Effector CD8-positive, alpha-beta T cell (primary cell): Measurements from ENCODE around the gene CARD9.
"Not testable (repeated sequence)": the region's sequence is repeated elsewhere in the genome, so short reads cannot be mapped to it uniquely, and the experiment has no call there.

Experiments
- DNase-seq: peaks from one replicate; lab custom pipeline; 2025; lab: John Stamatoyannopoulos, UW

Gene CARD9

DNA sequence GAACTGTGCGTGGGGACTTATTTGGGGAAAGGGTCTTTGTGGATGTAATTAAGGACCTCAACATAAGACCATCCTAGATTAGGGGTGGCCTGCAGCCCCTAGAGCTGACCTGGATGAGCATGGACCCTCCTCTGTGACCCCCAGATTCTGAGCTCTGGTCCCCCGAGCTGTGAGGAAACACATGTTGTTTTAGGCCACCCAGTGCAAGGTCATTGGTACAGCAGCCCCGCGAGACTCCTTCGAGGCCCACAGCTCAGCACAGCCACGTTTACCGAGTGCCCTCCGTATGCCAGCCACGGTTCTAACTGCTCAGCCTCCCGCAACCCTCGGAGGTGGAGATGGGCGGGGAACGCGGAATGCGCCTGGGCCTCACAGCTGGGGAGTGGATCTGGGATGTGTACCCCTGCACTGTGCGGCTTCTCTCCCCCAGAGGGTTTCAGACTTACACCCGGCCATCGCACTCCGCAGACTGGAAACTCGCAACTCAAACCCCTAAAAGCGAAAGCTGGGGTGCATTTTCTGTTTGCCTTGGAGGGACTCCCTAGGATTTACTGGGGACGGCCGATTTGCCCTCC lies 50.6 kb downstream of the CARD9 start:
- DNase-seq, result no peak

DNA sequence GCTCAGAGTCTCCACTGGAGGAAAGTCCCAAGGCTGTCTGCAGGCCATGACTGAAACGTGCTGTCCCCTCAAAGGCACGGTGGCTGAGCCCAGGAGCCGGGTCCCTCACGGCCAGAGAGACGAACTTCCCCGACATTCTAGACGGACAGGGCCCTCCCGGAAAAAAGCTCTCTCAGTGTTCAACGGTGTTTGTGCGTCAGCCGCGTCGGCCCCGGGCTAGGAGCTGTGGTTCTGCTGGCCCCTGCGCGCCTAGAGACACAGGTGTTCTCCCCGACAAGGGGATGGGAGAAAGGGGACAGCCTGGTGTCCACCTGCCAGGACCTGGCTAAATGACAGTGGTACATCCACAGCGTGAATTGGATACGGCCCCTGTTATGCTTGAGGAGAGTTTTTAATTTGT lies 51.9 kb downstream of the CARD9 start:
- no peak for DNase-seq

DNA sequence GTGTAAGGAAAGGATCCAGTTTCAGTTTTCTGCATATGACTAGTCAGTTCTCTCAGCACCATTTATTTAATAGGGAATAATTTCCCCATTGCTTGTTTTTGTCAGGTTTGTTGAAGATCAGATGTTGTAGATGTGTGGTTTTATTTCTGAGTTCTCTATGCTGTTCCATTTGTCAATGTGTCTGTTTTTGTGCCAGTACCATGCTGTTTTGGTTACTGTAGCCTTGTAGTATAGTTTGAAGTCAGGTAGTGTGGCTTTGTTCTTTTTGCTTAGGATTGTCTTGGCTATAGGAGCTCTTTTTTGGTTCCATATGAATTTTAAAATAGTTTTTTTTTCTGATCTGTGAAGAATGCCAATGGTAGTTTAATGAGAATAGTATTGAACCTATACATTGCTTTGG lies 52.5 kb downstream of the CARD9 start:
- not testable (repeated sequence) for DNase-seq

DNA sequence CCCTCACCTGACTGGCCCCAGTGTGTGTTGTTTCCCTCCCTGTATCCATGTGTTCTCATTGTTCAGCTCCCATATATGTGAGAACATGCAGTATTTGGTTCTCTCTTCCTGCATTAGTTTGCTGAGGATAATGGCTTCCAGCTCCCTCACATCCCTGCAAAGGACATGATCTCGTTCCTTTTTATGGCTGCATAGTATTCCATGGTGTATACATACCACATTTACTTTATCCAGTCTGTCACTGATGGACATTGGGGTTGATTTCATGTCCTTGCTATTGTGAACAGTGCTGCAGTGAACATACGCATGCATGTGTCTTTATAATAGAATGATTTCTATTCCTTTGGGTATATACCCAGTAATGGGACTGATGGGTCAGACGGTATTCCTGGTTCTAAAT lies 53.5 kb downstream of the CARD9 start:
- DNase-seq, result not testable (repeated sequence)

DNA sequence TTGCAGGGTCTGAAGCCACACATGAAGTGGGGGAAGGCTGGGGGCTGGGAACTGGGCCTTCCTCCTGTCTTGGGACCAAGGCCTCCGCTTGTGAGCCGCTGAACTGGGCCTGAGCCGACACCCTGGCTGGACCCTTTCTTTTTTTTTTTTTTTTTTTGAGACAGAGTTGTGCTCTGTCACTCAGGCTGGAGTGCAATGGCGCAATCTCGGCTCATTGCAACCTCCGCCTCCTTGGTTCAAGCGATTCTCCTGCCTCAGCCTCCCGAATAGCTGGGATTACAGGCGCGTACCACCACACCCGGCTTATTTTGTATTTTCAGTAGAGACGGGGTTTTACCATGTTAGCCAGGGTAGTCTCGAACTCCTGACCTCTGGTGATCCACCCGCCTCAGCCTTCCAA lies 54.2 kb downstream of the CARD9 start:
- not testable (repeated sequence) for DNase-seq

DNA sequence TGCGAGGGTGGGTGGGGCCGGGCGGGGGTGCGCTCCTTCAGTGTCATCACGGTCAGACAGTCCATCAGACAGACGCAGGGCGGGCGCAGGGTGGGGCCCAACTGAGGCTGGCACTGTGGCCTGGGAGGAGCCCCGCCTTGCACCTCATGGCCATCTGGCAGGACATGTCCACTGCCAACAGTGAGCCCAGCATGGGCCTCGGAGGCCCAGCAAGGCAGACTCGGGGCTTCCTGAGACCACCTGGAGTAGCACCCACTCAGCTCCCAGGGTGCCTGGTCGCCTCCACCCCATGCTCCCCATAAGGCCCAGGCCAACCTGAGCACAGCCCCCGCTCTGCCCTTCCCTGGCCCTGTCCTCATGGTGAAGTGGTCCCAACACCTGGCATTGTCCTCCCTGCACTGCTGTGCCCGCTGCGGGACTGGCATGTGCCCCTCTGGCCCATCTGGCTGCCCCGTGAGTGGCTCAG lies 54.7 kb downstream of the CARD9 start:
- no peak for DNase-seq

DNA sequence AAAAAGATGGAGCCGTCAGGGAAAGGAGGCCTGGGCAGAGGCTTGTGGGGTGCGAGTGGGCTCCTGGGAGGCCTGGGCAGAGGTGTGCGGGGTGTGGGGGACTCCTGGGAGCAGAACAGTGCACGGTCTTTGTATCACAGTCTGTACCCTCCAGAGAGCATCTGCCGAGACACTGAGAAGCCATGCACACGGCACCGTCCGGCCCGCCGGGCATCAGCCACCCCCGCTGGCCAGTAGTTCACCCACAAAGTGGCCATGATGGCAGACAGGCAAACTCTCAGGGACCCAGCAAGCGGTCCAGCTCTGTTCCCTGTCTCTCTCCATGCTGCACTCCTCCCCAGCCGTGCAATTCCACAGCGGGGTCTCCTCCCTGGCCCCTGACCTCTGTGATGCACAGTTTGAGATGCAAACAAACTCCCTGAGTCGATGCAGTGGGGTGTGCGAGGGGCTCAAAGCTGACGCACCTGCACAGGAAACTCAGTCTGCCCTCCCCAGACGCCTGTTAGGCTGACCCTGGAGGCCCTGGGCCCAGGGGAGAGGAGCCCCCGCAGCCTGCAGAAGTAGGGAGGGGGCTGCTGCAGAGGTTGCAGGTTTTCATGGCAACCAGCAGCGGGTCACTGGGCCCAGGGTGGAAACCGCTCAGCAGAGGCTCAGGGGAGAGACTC lies 55.2 kb downstream of the CARD9 start:
- no peak for DNase-seq

DNA sequence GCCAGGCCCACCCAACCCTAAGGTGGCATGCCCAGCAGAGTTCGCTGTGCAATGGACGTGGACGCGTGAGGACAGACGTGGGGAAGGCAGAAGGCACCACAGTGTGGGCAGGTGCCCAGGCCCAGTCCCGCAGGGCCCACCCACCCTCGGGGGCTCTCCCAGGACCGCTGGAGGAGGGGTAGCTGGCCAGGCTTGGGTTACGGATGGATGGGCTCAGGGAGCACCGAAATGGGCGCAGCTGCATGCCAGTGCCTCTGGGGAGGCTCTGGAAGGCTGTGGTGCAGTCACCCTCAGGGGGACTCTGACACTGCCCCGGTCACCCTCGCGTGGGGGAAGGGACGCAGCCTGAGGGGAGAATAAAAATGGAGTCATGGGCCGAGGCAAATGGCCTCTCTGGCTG lies 55.8 kb downstream of the CARD9 start:
- no peak for DNase-seq

DNA sequence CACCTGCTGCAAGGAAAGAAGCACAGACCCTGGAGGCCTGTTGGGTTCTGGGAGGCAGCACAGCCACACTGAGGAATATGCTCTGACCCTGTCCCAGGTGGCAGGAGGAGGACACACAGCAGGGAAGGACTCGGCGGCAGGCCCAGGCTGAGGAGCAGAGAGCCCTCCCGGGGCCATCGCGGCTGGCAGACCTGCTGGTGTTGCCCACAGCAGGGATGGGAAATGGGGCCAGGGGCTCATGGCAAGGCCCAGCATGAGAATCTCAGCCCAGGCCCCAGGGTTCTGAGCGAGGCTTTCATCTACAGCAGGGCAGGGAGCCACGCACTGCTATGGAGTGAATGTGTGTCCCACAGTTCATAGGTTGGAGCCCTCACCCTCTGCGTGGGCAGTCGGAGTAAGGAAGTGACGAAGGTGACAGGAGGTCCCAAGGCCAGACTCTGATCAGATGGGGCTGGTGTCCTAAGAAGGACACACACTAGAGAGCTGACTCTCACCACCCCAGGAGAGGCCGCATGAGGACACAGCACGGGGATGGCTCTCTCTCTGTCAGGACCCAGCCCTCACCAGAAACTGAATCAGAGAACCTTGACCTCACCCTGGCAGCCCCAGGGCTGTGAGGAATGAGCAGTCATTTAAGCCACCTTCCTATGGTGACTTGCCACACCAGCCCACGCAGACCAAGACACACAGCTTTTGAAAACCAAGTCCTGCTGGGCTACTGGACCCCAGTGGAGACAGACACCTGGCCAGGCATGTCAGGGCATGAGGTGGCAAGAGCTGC lies 56.4 kb downstream of the CARD9 start:
- no peak for DNase-seq

DNA sequence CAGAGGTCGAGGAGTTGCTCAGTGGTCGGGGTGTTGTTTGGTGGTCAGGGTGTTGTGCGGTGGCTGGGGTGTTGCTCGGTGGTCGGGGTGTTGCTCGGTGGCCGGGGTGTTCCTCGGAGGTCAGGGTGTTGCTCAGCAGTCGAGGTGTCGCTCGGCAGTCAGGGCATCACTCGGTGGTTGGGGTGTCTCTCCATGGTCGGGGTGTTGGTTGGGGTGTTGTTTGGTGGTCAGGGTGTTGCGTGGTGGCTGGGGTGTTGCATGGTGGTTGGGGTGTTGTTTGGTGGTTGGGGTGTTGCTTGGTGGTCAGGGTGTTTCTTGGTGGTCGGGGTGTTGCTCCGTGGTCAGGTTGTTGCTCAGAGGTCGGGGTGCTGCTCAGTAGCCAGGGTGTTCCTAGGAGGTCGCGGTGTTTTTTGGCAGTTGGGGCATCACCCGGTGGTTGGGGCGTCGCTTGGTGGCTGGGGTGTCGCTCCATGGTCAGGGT lies 57.2 kb downstream of the CARD9 start:
- DNase-seq, result no peak

DNA sequence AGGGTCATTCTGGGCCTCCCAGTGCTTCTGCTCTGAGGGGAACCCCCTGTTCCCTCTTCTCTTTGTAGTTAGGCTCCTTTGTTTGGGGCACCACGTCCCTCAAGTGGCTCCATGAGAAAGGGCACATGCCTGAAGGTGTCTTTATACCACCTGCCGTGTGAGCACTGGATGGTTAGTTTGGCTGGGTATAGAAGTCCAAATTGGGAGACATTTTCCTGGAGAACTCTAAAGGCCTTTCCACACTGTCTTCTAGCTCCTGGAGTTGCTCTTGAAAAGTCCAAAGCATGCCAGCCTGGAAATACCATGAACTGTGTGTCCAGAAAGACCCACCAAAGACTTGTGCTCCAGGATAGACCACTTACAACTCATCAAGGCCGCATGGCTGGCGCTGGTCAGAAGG lies 58.5 kb downstream of the CARD9 start:
- DNase-seq, result no peak

DNA sequence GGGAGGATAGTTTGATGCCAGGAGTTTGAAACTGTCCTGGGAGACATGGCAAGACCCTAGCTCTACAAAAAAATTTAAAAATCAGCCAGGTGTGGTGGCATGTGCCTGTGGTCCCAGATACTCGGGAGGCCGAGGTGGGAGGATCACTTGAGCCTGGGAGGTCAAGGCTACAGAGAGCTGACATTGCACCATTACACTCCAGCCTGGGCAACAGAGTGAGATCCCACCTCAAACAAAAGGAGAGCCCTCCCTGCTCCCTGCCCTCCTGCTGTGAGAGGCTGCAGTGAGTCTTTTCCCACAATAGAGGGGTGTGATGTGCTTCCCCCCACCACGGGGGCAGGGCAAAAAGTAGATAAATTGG lies 59.4 kb downstream of the CARD9 start:
- no peak for DNase-seq
